Measurements from ENCODE around the gene MGAT1.
"Not testable (repeated sequence)": the region's sequence is repeated elsewhere in the genome, so short reads cannot be mapped to it uniquely, and the experiment has no call there.

Gene MGAT1

GRCh38 chr5:180795771-180796313 is 6.8 kb downstream of the MGAT1 start:
- H3K36me3 ChIP-seq (ENCODE audit: insufficient read depth, insufficient read length, low read length) = peaks cover 63% of the 10 kb centered on the region
- DNase-seq (ENCODE audit: low read depth, low spot score) = no peak
- H3K9ac ChIP-seq (ENCODE audit: insufficient read length, low read depth) = no peak overlapping the region

DNA sequence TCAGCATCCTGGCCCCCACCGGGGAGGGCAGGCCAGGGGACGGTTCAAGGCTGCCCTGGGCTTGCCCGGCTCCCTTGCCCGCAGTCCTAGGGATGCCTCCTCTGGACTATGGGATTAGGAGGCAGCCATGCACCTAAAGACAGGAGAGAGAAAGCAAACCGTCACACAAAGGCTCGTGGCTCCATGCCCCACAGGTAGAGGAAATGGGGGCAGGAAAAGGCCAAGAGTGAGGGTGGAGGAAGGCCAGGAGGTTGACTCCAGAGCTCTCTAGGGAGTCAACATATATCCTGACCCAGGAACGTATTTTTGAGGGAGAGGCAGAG is 9.7 kb downstream of the MGAT1 start:
- peaks cover 54% of the 10 kb centered on the region for H3K36me3 ChIP-seq (ENCODE audit: insufficient read depth, insufficient read length, low read length)

More at GRCh38 chr5:180795771-180796313, 6.8 kb downstream of the MGAT1 start:
- TF ChIP-seq SUZ12 (IDR thresholded peaks at IDR 0.05; ENCODE audit: extremely low read depth, insufficient read depth, insufficient read length) (no peak), ZNF274 (IDR thresholded peaks at IDR 0.05; ENCODE audit: low read depth, low read length) (no peak), YY1 (IDR thresholded peaks at IDR 0.05; ENCODE audit: insufficient read depth, insufficient read length) (no peak)
- Histone ChIP-seq H3K27me3 (ENCODE audit: insufficient read depth, insufficient read length) (no peaks in the 10 kb centered on the region), H3K9me3 (ENCODE audit: insufficient read depth, low read length) (no peaks in the 10 kb centered on the region), H3K4me1 (ENCODE audit: insufficient read depth, insufficient read length) (peaks cover 3% of the 10 kb centered on the region), H3K4me3 (ENCODE audit: insufficient read length, low read depth) (no peak overlapping the region)

DNA sequence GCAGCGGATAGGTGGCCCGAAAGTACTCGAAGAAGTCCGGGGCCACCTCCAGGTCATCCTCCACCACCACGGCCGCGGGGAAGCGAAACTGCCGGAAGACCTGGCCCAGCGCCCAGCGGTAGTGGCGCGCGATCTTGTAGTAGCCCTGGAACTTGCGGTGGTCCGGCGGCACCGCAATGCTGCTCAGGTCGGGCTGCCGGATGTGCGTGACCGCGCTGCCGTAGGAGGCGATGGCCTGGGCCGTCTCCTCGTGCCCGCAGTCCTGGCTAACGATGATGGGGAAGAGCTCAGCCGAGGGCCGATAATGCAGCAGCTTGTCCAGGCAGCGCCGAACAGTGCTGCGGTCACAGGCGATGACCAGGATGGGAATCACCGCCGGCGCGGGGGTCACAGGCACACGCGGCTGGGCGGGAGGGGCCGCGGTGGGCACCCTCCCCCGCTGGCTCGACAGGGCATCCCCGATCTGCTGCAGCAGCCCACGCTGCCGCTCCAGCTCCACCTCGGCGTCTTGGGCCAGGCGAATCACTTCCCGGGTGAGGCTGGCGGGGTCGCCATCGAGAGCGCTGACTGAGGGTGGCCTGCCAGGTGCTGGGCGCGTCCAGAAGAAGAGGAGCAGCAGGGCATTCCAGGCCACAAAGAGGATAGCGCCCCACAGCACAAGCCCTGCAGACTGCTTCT is 10.2 kb downstream of the MGAT1 start:
- H3K36me3 ChIP-seq (ENCODE audit: insufficient read depth, insufficient read length, low read length) = peaks cover 52% of the 10 kb centered on the region
- no peak overlapping the region for H3K9ac ChIP-seq (ENCODE audit: insufficient read length, low read depth)
- no peaks in the 10 kb centered on the region for H3K9me3 ChIP-seq (ENCODE audit: insufficient read depth, low read length)
- DNase-seq (ENCODE audit: low read depth, low spot score) = no peak
- no peaks in the 10 kb centered on the region for H3K27me3 ChIP-seq (ENCODE audit: insufficient read depth, insufficient read length)
- H3K4me1 ChIP-seq (ENCODE audit: insufficient read depth, insufficient read length) = peaks cover 12% of the 10 kb centered on the region
- TF ChIP-seq YY1 (IDR thresholded peaks at IDR 0.05; ENCODE audit: insufficient read depth, insufficient read length) = no peak
- no peak for TF ChIP-seq ZNF274 (IDR thresholded peaks at IDR 0.05; ENCODE audit: low read depth, low read length)
- no peak for TF ChIP-seq SUZ12 (IDR thresholded peaks at IDR 0.05; ENCODE audit: extremely low read depth, insufficient read depth, insufficient read length)
- no peak overlapping the region for H3K4me3 ChIP-seq (ENCODE audit: insufficient read length, low read depth)

More for the DNA sequence above, 9.7 kb downstream of the MGAT1 start:
- H3K9me3 ChIP-seq (ENCODE audit: insufficient read depth, low read length) = no peaks in the 10 kb centered on the region
- no peak for DNase-seq (ENCODE audit: low read depth, low spot score)
- no peaks in the 10 kb centered on the region for H3K27me3 ChIP-seq (ENCODE audit: insufficient read depth, insufficient read length)
- TF ChIP-seq ZNF274 (IDR thresholded peaks at IDR 0.05; ENCODE audit: low read depth, low read length) = no peak
- TF ChIP-seq SUZ12 (IDR thresholded peaks at IDR 0.05; ENCODE audit: extremely low read depth, insufficient read depth, insufficient read length) = no peak
- TF ChIP-seq YY1 (IDR thresholded peaks at IDR 0.05; ENCODE audit: insufficient read depth, insufficient read length) = no peak
- peaks cover 9% of the 10 kb centered on the region for H3K4me1 ChIP-seq (ENCODE audit: insufficient read depth, insufficient read length)
- no peak overlapping the region for H3K4me3 ChIP-seq (ENCODE audit: insufficient read length, low read depth)
- no peak overlapping the region for H3K9ac ChIP-seq (ENCODE audit: insufficient read length, low read depth)

DNA sequence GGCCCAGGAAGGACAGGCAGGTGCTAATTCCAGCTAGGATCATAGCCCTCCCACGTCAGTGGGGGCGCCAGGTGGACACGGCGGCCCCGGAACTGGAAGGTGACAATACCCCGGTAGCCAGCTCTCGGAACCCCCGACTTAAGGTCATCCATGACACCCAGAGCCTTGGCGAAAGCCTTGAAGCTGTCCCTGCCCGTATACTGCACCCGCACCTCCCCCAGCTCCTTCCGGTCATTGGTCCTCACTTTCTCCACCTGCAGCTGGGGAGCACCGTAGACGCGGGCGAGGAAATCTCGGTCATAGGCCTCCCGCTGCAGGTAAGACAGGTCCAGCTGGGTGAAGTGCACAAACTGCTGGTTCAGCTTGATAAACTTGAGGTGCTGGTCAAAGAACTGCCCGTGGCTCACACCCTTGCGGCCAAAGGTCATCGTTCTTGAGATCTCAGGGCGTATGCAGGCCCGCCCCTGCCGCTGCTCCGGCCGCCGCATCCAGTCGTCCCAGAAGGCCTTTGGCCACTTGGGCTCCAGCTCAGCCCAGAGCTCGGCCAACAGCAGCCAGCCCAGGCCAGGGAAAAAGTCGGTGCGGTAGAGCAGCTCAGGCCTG is 10.9 kb downstream of the MGAT1 start:
- no peak for DNase-seq (ENCODE audit: low read depth, low spot score)
- Histone ChIP-seq H3K27me3 (ENCODE audit: insufficient read depth, insufficient read length) (no peaks in the 10 kb centered on the region), H3K4me3 (ENCODE audit: insufficient read length, low read depth) (no peak overlapping the region), H3K4me1 (ENCODE audit: insufficient read depth, insufficient read length) (peaks cover 15% of the 10 kb centered on the region), H3K36me3 (ENCODE audit: insufficient read depth, insufficient read length, low read length) (peaks cover 50% of the 10 kb centered on the region), H3K9me3 (ENCODE audit: insufficient read depth, low read length) (no peaks in the 10 kb centered on the region), H3K9ac (ENCODE audit: insufficient read length, low read depth) (no peak overlapping the region)
- TF ChIP-seq ZNF274 (IDR thresholded peaks at IDR 0.05; ENCODE audit: low read depth, low read length) = no peak
- TF ChIP-seq SUZ12 (IDR thresholded peaks at IDR 0.05; ENCODE audit: extremely low read depth, insufficient read depth, insufficient read length) = no peak
- TF ChIP-seq YY1 (IDR thresholded peaks at IDR 0.05; ENCODE audit: insufficient read depth, insufficient read length) = no peak

DNA sequence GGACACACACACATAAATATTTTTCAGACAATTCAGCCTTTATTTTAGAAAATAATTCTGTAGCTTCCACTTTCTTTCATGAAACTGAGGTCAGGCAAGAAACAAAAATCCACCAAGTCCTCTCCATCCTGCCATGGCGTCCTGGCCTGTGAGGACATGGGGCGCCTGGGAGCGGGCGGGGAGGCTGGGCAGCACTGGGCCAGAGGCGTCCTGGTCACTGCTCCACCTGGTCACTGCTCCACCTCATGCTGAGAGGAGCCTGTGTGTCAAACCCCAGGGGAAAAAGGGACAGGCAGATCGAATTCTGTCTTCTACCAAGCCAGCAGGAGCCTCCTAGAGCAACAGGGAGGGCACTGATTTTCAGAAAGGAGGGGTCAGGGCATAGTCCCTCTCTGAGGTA is 12.1 kb downstream of the MGAT1 start:
- Histone ChIP-seq H3K4me1 (ENCODE audit: insufficient read depth, insufficient read length) (peaks cover 19% of the 10 kb centered on the region), H3K36me3 (ENCODE audit: insufficient read depth, insufficient read length, low read length) (peaks cover 42% of the 10 kb centered on the region), H3K9ac (ENCODE audit: insufficient read length, low read depth) (no peak overlapping the region), H3K27me3 (ENCODE audit: insufficient read depth, insufficient read length) (no peaks in the 10 kb centered on the region), H3K4me3 (ENCODE audit: insufficient read length, low read depth) (no peak overlapping the region), H3K9me3 (ENCODE audit: insufficient read depth, low read length) (no peaks in the 10 kb centered on the region)
- no peak for TF ChIP-seq YY1 (IDR thresholded peaks at IDR 0.05; ENCODE audit: insufficient read depth, insufficient read length)
- no peak for TF ChIP-seq ZNF274 (IDR thresholded peaks at IDR 0.05; ENCODE audit: low read depth, low read length)
- no peak for DNase-seq (ENCODE audit: low read depth, low spot score)

DNA sequence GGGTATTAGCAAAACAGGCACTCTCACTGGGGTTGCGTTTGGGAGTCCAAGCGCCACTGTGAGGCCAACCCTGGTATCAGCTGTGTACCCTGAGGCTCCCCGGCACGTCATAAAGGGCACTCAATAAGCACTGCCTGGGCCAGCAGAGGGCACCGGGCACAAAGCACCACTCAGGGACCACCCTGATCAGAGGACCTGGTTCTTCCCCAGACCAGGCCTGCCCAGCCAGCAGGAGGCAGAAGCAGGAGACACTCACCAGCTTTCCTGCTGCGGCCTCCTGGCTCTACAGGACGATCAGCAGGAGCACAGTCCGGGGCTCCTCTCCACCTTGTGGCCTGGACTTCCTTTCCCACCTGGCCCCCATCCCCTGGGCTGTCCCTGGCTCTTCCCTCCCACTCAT is 12.6 kb downstream of the MGAT1 start:
- no peak for TF ChIP-seq ZNF274 (IDR thresholded peaks at IDR 0.05; ENCODE audit: low read depth, low read length)
- TF ChIP-seq YY1 (IDR thresholded peaks at IDR 0.05; ENCODE audit: insufficient read depth, insufficient read length) = no peak
- TF ChIP-seq SUZ12 (IDR thresholded peaks at IDR 0.05; ENCODE audit: extremely low read depth, insufficient read depth, insufficient read length) = no peak

DNA sequence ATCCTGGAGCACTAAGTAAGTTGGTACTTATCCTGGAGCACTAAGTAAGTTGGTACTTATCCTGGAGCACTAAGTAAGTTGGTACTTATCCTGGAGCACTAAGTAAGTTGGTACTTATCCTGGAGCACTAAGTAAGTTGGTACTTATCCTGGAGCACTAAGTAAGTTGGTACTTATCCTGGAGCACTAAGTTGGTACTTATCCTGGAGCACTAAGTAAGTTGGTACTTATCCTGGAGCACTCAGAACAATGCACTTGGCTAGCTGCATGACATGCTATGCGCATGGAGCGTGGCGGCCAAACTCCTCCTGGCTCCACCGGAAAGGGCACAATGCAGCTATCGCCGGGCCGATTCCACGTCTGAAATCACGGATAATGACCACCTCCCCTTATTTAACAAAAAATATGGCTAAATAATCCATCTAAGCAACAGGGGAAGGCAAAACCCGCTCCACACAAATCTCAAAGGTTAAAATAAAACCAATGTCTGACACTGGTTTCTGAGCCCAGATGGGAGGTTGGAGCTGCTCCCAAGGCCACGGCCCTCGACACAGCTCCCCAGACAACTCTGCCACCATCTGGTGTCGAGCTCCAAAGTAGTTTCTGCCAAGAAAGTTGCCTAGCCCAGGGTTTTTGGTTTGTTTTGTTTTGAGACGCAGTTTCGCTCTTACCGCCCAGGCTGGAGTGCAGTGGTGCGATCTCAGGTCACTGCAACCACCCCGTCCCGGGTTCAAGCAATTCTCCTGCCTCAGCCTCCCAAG is 13.8 kb downstream of the MGAT1 start:
- H3K9me3 ChIP-seq (ENCODE audit: insufficient read depth, low read length); DNase-seq (ENCODE audit: low read depth, low spot score); H3K9ac ChIP-seq (ENCODE audit: insufficient read length, low read depth); H3K4me3 ChIP-seq (ENCODE audit: insufficient read length, low read depth); H3K27me3 ChIP-seq (ENCODE audit: insufficient read depth, insufficient read length): not testable (repeated sequence)
- peaks cover 23% of the 10 kb centered on the region for H3K4me1 ChIP-seq (ENCODE audit: insufficient read depth, insufficient read length)
- peaks cover 40% of the 10 kb centered on the region for H3K36me3 ChIP-seq (ENCODE audit: insufficient read depth, insufficient read length, low read length)

More for the DNA sequence above, 12.6 kb downstream of the MGAT1 start:
- Histone ChIP-seq H3K36me3 (ENCODE audit: insufficient read depth, insufficient read length, low read length) (peaks cover 40% of the 10 kb centered on the region), H3K4me3 (ENCODE audit: insufficient read length, low read depth) (no peak overlapping the region), H3K9me3 (ENCODE audit: insufficient read depth, low read length) (no peaks in the 10 kb centered on the region), H3K4me1 (ENCODE audit: insufficient read depth, insufficient read length) (peaks cover 23% of the 10 kb centered on the region), H3K9ac (ENCODE audit: insufficient read length, low read depth) (no peak overlapping the region), H3K27me3 (ENCODE audit: insufficient read depth, insufficient read length) (no peaks in the 10 kb centered on the region)
- DNase-seq (ENCODE audit: low read depth, low spot score) = no peak

Data from NT2/D1 (cell line).